Measurements from ENCODE around the gene C10orf95.
A peak's percentile ranks its signal among the peaks of the same experiment; 100 is the strongest.

The C10orf95 gene

DNA sequence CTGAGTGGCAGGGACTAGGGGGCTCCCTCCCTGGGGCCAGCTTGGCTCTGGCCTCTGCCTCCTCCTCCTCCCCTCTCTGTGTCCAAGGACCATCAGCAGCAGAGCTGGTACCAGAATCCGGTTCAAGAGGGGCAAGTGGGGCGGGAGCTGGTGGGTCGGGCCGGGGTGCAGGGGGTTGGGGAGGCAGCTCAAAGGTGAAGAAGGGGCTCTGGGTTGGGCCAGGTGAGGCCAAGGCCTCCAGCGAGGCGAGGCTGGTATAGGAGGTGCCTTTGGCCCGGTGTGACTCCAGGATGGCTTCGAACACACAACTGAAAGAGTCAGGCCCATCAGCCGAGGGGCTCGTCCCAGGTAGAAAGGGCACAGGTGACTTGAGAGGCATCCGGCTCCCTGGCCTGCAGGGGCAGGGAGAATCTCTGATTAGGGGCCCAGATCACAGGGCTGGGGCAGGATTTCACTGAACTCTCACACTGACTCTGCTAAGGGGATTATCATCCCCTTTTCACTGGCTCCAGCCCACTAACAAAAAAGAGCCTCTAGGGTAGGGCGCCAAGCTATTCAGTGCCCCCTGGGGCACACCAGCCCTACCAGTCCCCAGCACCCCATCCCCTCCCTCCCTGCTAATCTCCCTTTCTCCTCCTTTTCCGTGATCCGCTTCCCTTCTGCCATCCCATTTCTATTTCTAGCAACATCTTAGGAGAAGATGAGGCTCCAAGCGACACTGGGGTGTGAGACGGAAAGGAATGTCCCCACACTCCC is 37.4 kb downstream of the C10orf95 start:
- no peak for DNase-seq

DNA sequence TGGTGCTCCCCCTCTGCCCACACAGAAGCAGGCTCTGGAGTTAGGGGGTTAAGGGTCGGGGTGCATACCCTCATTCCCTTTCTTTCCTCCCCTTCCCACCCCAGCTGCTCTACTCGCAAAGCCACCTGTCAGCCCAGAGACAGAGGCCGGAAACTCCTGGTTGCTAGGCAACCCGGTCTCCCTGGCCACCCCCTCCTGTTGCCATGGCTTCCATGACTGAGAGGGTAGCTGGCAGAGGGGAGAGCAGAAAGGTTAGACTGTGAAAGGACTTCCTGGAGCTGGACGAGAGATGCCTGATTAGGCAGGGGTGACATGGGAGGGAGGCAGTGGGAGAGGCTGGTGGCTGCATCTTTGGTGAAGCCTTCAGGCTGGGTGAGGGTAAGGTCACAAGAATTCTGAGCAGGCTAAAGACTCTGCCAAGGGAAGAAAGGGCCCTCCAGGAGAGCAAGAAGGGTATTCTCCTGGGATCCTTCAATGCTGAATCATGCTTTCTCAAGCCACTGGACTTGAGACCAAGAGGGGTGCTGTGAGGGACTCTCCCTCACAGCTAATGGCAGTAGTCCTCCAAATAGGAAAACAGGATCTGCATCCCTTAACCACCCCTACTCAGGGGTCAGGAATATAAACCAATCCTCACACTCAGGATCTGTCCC is 38.2 kb downstream of the C10orf95 start:
- peak; percentile 62 to 89 (median 81) for DNase-seq

GRCh38 chr10:102412293-102412692 is 39.0 kb downstream of the C10orf95 start:
- no peak for DNase-seq

DNA sequence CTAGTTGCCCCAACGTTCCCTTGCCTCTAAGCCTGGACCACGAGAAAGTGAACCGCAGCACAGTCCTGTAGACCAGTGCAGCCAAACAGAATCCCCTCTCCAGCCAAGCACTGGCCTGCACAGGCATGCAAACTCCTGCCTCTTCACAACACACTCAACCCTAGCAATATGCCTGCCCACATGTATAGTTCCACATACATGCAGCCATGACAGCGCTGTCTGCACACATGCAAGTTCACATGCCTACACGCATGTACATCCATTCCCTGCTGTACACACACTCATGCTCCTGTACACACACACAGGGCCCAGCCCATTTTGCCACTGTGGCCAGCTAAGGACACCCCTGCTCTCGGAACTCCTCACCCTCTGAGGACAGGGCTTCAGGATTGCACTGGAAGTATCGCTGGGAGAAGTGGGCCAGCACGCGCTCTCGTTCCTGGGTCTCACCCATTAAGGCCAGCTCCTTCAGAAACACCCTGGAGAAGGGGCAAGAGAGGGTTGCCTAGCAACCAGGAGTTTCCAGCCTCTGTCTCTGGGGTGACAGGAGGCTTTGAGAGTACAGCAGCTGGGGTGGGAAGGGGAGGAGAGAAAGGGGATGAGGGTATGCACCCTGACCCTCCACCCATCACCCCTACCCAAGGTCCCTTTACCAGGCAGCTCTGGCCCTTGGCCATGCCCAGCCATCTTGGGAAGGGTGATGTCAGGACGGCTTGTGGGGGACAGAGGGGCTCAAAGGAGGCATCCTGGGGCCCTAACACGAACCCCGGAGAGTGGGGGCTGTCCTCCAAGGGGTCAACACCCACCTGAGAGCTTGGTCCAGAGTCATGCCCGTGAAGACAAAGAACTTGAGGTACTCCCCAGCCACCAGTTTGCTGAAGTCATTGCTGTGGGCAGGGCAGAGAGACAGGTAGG is 39.7 kb downstream of the C10orf95 start:
- peak in 1 of 3 experiments; percentile 14 for DNase-seq

DNA sequence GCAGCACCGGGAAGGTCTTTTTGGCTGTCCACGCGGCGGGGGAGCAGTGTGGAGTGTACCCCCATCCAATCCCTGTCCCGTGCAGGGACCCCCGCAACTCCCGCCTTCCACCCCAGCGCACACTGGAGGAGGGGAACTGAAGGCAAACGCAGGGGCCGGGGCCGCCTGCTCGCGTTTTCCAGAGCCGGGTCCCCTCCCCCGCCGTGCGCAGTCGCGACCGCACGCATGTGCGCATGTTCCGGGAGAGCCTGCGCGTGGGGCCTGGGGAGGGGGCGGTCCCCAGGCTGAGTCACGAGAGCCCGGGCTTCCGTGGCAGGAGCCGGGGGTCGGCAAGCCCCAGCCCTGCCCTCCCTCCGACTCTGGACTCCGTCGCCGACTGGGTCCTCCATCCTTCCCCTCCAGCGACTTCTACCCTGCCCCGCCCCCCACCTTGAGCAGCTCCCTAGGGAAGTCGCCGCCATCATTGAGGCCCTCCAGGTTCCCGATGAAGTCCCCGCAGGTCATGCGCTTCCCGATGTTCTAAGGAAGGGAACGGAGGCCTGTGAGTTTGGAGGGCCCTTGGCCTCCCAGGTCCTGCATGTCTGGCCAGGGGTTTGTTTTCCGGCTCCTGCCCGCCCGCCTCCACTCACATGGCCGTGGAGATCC is 40.8 kb downstream of the C10orf95 start:
- DNase-seq, result no peak

GRCh38 chr10:102409604-102410428 is 41.5 kb downstream of the C10orf95 start:
- no peak for DNase-seq

GRCh38 chr10:102408728-102409603 is 42.4 kb downstream of the C10orf95 start:
- peak in 2 of 3 experiments; percentile 25 to 31 for DNase-seq

- DNase-seq, result no peak
Observed at GRCh38 chr10:102408131-102408727, 43.1 kb downstream of the C10orf95 start.

DNA sequence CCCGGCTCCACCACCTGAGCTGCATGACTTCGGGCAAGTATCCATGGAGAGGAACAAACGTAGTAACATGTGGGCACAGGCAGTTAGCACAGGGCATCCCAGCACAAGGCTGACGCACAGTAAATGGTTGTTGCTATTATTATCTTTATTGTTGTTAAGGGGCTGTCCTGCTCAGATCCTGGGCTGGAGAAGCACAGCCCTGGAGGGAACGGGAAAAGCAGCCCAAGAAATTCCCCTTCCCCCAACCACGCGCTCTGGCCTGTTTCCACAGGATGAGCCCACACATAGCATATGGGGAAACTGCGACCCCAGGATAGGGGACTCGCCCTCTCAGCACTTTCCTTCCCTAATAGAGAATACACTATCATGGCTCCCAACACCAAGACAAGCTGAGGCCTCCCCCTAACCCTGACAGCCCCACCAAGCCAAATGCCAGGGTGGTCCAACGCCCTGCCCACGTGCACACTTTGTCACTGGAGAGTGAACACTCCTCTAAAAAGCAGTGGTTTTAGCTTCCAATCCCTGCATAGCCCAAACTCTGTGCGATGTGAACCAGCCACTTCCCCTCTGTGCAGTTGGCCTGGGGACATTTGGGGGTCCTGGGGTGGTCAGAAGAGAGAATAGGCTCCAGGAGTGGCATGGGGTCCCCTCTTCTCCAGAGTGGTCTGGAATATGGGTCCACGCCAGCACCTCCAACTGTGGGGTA is 43.8 kb downstream of the C10orf95 start:
- DNase-seq, result no peak

DNA sequence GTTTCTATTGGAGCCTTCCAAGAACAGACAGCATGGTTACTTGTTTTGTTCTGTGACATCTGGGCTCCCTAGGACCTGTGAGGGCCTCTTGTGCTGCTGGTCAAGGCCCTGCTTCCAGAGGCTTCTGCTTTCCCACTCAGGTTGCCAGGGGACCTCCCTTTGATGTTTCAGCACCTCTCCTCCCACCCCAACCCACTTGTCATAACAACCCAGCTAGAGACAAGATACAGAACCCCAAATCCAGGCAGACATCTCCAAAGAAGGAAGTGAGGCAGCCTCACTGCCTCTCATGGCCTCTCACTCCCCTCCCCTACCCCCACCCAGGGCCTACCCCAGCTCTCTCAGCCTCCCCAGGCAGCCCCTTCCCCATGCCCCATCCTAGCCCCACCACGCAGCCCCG is 44.5 kb downstream of the C10orf95 start:
- DNase-seq, result no peak

DNA sequence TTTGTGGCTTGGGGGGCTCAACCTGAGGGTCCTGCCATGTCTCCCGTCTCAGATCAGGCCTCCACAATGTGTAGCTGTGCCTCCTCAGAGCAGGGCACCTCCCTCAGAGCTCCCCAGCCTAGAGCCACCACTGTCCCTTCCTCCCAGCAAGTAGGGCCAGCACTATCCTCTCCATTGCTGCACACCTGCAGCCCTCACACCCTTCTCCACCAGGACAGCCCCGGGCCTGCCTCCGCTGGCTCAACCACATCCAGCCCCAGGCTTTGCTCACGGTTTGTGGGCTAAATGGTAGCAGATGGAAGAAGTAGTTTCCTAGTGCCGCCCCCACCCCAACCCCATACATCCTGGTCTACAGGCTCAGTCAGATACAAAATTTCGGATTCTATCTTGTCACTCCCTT is 45.7 kb downstream of the C10orf95 start:
- DNase-seq, result no peak

GRCh38 chr10:102405108-102405571 is 46.2 kb downstream of the C10orf95 start:
- DNase-seq, result no peak

DNA sequence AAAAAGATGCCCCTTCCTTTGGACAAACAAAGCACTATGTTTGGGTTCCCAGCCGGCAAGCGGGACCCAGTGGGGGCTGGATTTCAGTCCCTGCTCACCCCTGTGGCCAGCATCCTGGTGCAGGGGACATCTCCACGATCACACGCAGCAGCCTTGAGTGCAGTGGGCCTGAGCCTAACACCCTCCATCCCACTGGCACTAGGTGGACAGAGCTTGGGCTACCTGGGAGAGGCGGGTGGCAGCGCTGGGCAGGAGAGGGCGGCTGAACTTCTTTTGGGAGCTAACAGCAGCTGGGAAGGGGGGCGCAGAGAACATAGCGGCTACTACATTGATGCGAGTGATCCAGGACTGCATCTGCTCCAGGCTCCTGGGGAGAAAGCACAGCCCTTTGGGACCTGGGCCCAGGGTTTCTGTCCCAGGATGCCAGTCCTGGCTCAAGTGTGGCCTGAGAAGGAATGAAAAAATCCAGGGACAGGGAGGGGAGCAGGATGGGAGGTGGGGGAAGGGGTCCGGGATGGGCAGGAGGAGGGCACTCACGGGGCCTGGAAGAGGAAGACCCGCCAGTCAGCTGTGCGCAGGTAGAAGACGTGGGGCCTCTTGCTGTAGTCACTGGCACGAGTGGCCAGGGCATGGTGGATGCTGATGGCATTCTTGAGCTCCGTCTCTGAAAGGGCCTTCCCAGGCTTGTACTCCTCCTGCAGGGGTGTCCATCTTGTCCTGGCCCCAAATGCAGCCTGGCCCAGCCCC is 46.8 kb downstream of the C10orf95 start:
- no peak for DNase-seq

- DNase-seq, result no peak
Observed at GRCh38 chr10:102403115-102403514, 48.2 kb downstream of the C10orf95 start.

- DNase-seq, result no peak
Observed at GRCh38 chr10:102402512-102402896, 48.8 kb downstream of the C10orf95 start.

DNA sequence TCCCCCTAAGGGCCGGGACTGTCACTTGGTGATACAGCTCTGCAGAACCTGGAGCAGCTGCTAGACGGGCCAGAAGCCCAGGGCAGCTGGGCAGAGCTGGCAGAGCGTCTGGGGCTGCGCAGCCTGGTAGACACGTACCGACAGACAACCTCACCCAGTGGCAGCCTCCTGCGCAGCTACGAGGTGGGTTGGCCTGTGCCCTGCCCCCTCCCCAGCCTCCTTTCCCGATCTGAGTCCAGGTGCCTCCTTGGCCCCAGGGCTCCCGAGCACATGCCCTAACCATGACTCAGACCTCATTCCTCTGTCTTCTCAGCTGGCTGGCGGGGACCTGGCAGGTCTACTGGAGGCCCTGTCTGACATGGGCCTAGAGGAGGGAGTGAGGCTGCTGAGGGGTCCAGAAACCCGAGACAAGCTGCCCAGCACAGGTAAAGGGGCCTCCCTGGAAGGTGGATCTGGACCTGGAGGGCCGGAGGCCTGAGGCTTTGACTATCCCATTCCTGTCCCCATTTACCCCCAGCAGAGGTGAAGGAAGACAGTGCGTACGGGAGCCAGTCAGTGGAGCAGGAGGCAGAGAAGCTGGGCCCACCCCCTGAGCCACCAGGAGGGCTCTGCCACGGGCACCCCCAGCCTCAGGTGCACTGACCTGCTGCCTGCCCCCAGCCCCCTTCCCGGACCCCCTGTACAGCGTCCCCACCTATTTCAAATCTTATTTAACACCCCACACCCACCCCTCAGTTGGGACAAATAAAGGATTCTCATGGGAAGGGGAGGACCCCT is 49.4 kb downstream of the C10orf95 start:
- DNase-seq, result no peak

DNA sequence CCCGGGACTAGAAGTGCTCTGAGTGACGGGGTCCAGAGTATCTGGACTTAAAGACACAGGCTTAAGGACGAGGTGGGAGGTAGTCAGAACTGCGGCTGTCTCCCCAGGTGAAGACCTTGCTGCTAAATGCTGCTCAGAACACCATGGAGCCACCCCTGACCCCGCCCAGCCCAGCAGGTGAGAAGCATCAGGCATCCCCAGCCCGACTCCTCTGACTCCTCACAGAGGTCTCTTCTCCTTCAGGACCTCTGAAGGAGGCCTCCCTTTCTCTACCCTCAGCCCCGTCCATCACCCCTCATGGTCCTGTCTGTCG is 50.0 kb downstream of the C10orf95 start:
- no peak for DNase-seq

DNA sequence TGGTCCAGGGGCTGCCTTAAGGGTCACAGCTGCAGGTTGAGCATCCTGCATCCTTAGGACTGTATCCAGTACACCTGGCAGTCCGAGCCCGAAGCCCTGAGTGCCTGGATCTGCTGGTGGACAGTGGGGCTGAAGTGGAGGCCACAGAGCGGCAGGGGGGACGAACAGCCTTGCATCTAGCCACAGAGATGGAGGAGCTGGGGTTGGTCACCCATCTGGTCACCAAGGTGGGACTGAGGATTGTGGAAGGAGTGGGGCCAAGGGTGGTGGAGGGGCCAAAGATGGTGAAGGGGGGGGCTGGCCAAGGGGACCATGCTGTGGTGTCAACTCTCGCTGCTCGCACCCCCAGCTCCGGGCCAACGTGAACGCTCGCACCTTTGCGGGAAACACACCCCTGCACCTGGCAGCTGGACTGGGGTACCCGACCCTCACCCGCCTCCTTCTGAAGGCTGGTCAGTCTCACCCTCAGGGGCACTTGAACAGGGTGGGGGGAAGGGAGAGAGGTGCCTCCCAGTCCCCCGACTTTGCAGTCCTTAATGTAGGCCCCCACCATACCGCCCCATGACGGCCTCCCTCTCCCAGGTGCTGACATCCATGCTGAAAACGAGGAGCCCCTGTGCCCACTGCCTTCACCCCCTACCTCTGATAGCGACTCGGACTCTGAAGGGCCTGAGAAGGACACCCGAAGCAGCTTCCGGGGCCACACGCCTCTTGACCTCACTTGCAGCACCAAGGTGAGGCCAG is 50.6 kb downstream of the C10orf95 start:
- DNase-seq, result no peak
